ENCODE data around the gene N4BP2. TPM values are rescaled to one million over a fixed set of nuclear protein-coding genes. Genes with fewer than 3 reads are reported as not detected.
"Not testable (repeated sequence)": the region's sequence is repeated elsewhere in the genome, so short reads cannot be mapped to it uniquely, and the experiment has no call there.

N4BP2 gene
- total RNA-seq, 3 donors from 2014 or later, result 7.2 to 26.8 (median 12.1) TPM

- H3K4me1 ChIP-seq, result no peaks in the 10 kb centered on the region
- no peaks in the 10 kb centered on the region for H3K27me3 ChIP-seq
- intact Hi-C loops (cut with DNase I; ENCODE audit: low total_unique reads), result no loop called here
- no peak overlapping the region for H3K4me3 ChIP-seq
- no peaks in the 10 kb centered on the region for H3K36me3 ChIP-seq
- no peak for TF ChIP-seq POLR2A (IDR thresholded peaks at IDR 0.05)
- TF ChIP-seq CTCF (IDR thresholded peaks at IDR 0.05), result no peak
- TF ChIP-seq POLR2AphosphoS5 (IDR thresholded peaks at IDR 0.05), result no peak
- peaks cover 0 to 4% of the 10 kb centered on the region in 2 donors for H3K9me3 ChIP-seq
- no peak for DNase-seq (ENCODE audit: low spot score in 2 of 2)
- H3K27ac ChIP-seq, result no peak overlapping the region
Measured at GRCh38 chr4:40086421-40086820, 29.8 kb downstream of the N4BP2 start.

- intact Hi-C loops (cut with DNase I; ENCODE audit: low total_unique reads), result no loop called here
- H3K27ac ChIP-seq, result no peak overlapping the region
- DNase-seq (ENCODE audit: low spot score in 2 of 2), result no peak
- H3K4me3 ChIP-seq, result no peak overlapping the region
- H3K9me3 ChIP-seq, result peaks cover 0 to 4% of the 10 kb centered on the region in 2 donors
- TF ChIP-seq CTCF (IDR thresholded peaks at IDR 0.05) (no peak), POLR2A (IDR thresholded peaks at IDR 0.05) (no peak), POLR2AphosphoS5 (IDR thresholded peaks at IDR 0.05) (no peak)
- no peaks in the 10 kb centered on the region for H3K4me1 ChIP-seq
- no peaks in the 10 kb centered on the region for H3K27me3 ChIP-seq
- H3K36me3 ChIP-seq, result no peaks in the 10 kb centered on the region
Measured at GRCh38 chr4:40087799-40088366, 31.2 kb downstream of the N4BP2 start.

- intact Hi-C loops (cut with DNase I; ENCODE audit: low total_unique reads), result loop anchor here (5.0 kb wide), 1 partner anchor 1279 kb away; no protein-coding TSS in a partner anchor
Measured at GRCh38 chr4:40093400-40093799, 36.8 kb downstream of the N4BP2 start.

GRCh38 chr4:40099010-40099409, 42.4 kb downstream of the N4BP2 start:
- no peak overlapping the region for H3K27ac ChIP-seq
- TF ChIP-seq CTCF (IDR thresholded peaks at IDR 0.05) (no peak), POLR2AphosphoS5 (IDR thresholded peaks at IDR 0.05) (no peak), POLR2A (IDR thresholded peaks at IDR 0.05) (no peak)
- no peaks in the 10 kb centered on the region for H3K4me1 ChIP-seq
- no peaks in the 10 kb centered on the region for H3K27me3 ChIP-seq
- intact Hi-C loops (cut with DNase I; ENCODE audit: low total_unique reads), result no loop called here
- no peak overlapping the region for H3K4me3 ChIP-seq
- H3K9me3 ChIP-seq, result no peaks in the 10 kb centered on the region
- DNase-seq (ENCODE audit: low spot score in 2 of 2), result no peak
- H3K36me3 ChIP-seq, result no peaks in the 10 kb centered on the region

More at GRCh38 chr4:40093400-40093799, 36.8 kb downstream of the N4BP2 start:
- not testable (repeated sequence) for H3K27me3 ChIP-seq; DNase-seq (ENCODE audit: low spot score in 2 of 2); H3K4me3 ChIP-seq; H3K36me3 ChIP-seq; H3K27ac ChIP-seq; H3K9me3 ChIP-seq; H3K4me1 ChIP-seq

GRCh38 chr4:40107150-40107549, 50.5 kb downstream of the N4BP2 start:
- H3K9me3 ChIP-seq; H3K27me3 ChIP-seq; H3K27ac ChIP-seq; H3K4me3 ChIP-seq; H3K36me3 ChIP-seq; DNase-seq (ENCODE audit: low spot score in 2 of 2); H3K4me1 ChIP-seq: not testable (repeated sequence)
- intact Hi-C loops (cut with DNase I; ENCODE audit: low total_unique reads), result loop anchor here (2.0 kb wide), 1 partner anchor 16 kb away; no protein-coding TSS in a partner anchor

- TF ChIP-seq POLR2AphosphoS5 (IDR thresholded peaks at IDR 0.05) (no peak), POLR2A (IDR thresholded peaks at IDR 0.05) (no peak), CTCF (IDR thresholded peaks at IDR 0.05) (no peak)
- no peaks in the 10 kb centered on the region for H3K4me1 ChIP-seq
- no peaks in the 10 kb centered on the region for H3K27me3 ChIP-seq
- no peaks in the 10 kb centered on the region for H3K36me3 ChIP-seq
- H3K27ac ChIP-seq, result no peak overlapping the region
- H3K9me3 ChIP-seq, result no peaks in the 10 kb centered on the region
- no peak overlapping the region for H3K4me3 ChIP-seq
- intact Hi-C loops (cut with DNase I; ENCODE audit: low total_unique reads), result no loop called here
- no peak for DNase-seq (ENCODE audit: low spot score in 2 of 2)
Measured at GRCh38 chr4:40112027-40112792, 55.6 kb downstream of the N4BP2 start.

All from breast epithelium (tissue), 4 donors.